RCC 7860 (cell line): Measurements from ENCODE around the gene NPHP1.
A peak's percentile ranks its signal among the peaks of the same experiment; 100 is the strongest.
"Not testable (repeated sequence)": the region's sequence is repeated elsewhere in the genome, so short reads cannot be mapped to it uniquely, and the experiment has no call there.

Source experiments
- DNase-seq: peaks from one replicate; pipeline ENCODE4 v3.0.0-alpha.2; 2015; ENCODE audit warnings: low spot score
- FAIRE-seq: peaks from 2 replicates; lab custom pipeline; 2012; peaks lifted over from hg19 to GRCh38; lab: Jason Lieb, UNC

Gene NPHP1

GRCh38 chr2:110205660-110206455 lies 1.0 kb upstream of the NPHP1 start:
- FAIRE-seq (no peak), DNase-seq (no peak)

GRCh38 chr2:110198016-110198415 lies 6.8 kb downstream of the NPHP1 start:
- DNase-seq (no peak), FAIRE-seq (no peak)

DNA sequence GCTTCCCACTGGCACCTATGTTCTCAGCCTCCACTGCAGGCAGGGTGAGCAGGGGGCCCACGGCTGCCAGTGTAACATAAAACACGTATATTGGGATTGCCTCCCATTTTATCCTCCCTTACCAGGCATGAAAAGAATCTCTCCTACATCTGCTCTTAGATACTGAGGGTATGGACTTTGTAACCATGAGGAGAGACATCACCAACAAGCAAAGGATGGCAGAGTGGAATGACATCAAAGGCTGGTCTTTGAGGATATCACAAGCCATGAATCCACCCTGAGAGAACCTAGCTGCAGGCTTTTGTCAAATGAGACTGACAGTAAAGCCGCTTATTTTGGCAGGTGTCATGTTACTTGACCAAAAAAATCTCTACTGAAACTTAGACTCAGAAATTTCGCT lies 7.4 kb downstream of the NPHP1 start:
- FAIRE-seq (no peak), DNase-seq (no peak)

DNA sequence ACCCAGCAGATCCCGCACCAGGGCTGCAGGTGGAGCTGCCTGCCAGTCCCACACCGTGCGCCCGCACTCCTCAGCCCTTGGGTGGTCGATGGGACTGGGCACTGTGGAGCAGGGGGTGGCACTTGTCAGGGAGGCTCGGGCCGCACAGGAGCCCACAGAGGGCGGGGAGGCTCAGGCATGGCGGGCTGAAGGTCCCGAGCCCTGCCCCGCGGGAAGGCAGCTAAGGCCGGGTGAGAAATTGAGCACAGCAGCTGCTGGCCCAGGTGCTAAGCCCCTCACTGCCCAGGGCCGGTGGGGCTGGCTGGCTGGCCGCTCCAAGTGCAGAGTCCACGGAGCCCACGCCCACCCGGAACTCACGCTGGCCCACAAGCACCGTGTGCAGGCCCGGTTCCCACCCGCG lies 14.6 kb downstream of the NPHP1 start:
- not testable (repeated sequence) for FAIRE-seq, DNase-seq

GRCh38 chr2:110182449-110182848 lies 22.4 kb downstream of the NPHP1 start:
- DNase-seq (no peak), FAIRE-seq (no peak)

- DNase-seq: no peak
- no peak for FAIRE-seq
Measured at GRCh38 chr2:110180036-110180435, 24.8 kb downstream of the NPHP1 start.

DNA sequence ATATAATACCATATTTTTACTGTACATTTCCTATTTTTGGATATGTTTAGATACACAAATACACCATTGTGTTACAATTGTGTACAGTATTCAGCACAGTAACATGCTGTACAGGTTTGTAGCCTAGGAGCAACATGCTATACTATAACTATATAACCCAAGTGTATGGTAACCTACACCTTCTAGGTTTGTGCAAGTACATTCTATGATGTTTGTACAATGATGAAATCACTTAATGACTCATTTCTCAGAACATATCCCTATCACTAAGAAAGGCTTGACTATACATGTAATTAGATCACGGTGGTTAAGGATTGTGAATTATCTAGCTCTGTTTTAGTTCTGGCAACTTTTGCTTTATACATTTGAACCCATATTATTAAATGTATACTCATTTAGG lies 31.3 kb downstream of the NPHP1 start:
- peak; percentile 38 for FAIRE-seq
- DNase-seq: no peak

GRCh38 chr2:110172506-110172905 lies 32.3 kb downstream of the NPHP1 start:
- FAIRE-seq (no peak), DNase-seq (no peak)

- no peak for FAIRE-seq
- DNase-seq: no peak
Measured at GRCh38 chr2:110170102-110170501, 34.7 kb downstream of the NPHP1 start.

- DNase-seq: no peak
- no peak for FAIRE-seq
Measured at GRCh38 chr2:110167326-110168000, 37.4 kb downstream of the NPHP1 start.

DNA sequence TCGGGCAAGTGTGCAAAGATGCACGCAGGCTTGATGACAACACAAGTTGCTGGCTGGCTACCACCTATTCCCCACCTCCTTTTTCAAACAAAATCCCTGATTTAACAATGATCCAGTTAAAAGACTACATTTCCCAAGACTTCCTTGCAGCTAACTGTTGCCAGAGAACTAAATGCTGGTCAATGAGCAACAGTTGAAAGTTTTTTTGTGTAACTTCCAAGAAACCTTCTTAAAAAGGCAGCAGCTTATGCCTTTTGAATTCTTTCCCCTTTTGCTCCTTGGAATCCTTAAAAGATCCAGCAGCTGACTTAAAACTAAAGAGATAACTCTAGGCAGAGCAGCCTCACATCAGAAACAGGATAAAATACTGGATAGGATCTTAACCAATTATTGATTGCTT lies 38.5 kb downstream of the NPHP1 start:
- FAIRE-seq: no peak
- DNase-seq: no peak

DNA sequence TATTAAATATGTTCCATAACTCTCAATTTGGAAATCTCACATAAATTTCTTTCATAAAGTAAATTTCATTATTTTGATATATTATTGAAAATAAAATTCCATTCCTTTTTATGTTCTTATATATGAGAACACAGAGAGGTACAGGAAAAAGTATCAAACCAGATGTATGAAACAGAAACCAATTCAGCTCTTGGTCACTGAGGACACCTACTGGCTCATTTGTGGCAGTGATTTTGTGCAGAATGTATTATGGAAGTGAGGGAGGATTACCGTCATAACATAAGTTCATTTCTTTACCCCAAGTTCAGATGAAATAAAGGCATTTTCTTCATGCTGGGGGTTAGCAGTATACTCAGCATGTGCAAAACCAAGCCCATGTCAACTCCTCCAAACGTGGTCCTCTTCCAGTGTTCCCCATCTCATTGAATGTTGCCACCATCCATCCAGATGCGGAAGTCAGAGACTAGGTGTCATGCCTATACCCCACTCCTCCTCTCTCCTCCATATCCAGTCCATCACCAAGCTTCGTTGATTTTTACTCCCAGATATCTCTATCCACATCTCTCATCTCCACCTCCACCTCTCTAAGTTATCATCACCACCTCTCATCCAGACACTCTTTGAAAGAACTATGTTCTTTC lies 47.5 kb downstream of the NPHP1 start:
- DNase-seq: peak; percentile 54
- FAIRE-seq: peak; percentile 86

DNA sequence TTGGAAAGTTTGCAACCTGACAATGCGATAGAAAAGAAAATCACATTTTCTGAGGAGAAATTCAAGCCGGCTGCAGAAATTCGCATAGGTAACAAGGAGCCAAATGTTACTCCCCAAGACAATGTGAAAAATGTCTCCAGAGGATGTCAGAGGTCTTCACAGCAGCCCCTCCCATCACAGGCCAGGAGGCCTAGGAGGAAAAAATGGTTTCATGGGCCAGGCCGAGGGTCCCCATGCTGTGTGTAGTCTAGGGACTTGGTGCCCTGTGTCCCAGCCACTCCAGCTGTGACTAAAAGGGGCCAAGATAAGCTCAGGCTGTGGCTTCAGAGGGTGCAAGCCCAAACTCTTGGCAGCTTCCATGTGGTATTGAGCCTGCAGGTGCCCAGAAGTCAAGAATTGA lies 50.0 kb downstream of the NPHP1 start:
- FAIRE-seq: not testable (repeated sequence)

DNA sequence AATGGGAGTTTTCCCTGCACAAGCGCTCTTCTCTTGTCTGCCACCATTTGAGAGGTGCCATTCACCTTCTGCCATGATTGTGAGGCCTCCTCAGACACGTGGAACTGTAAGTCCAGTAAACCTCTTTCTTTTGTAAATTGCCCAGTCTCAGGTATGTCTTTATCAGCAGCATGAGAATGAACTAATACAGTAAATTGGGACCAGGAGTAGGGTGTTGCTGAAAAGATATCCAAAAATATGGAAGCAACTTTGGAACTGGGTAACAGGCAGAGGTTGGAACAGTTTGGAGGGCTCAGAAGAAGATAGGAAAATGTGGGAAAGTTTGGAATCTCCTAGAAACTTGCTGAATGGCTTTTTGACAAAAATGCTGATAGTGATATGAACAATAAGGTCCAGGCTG lies 50.6 kb downstream of the NPHP1 start:
- not testable (repeated sequence) for FAIRE-seq, DNase-seq

More for the DNA sequence above, 50.0 kb downstream of the NPHP1 start:
- not testable (repeated sequence) for DNase-seq

DNA sequence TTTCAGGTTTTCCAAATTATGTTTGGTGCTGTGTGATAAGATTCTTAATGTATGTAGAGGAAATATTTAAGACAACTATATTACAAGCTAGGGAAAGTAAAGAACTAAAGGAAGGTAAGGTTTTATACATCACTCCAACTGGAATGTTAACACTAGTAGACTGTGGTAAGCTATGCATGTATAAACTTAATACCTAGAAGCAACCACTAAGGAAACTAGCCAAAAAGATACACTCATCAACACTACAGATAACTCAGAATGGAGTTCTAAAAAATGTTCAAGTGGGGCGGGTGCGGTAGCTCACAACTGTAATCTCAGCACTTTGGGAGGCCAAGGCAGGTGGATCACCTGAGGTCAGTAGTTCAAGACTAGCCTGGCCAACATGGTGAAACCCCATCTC lies 51.4 kb downstream of the NPHP1 start:
- no peak for FAIRE-seq
- DNase-seq: no peak

DNA sequence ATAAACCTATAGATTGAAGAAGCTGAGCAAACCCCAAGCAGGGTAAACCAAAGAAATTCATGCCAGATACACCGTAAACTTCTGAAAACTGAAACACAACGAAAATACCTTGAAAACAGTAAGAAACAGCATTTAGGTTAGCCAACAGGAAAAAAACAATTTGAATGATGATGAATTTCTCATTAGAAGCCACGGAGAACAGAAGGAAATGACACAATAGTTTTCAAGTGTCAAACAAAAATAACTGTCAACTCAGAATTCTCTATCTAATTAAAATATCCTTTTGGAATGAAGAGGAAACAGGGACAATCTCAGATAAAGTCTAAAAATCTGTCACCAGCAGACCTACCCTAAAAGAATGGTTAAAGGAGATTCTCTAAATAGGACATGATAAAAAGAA lies 51.9 kb downstream of the NPHP1 start:
- no peak for FAIRE-seq
- no peak for DNase-seq

DNA sequence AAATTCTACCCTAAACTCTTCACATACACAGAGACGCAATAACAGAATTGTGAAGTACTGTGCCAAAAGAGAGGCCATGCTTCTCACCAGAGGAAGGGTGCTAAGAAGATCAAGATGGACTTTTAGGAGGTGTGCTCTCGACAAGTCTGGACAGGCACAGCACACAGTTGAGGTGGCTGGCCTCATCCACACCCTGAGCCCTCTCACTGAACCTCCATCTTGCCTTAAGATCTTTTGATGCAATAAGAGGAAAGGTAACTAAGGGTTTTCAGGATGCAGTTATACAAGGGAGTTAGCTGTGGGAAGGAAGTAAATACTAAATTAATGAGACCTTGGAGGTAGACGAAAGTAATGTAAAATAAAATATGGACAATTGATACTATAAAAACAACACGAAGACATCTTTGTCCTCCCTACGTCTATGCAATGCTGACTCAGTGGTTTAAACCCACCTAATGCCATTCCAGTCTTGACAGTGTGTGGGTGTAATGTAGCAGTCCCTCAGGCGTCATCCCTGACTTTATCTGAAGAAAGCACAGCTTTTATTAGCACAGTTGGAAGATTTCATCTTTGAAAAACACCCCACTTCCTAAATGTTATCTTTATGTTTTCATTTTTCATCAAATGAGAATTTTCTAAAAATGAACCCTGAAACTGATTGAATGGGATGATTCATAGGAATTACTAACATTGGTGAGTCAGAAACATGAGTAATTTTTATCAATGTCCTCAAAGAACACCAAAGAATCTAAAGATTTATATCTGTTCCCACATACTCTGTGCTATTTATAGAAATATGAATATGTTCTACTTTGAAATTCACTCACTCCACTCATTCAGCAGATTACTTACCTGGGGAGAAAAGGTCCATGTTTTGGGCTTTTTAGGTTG lies 55.2 kb downstream of the NPHP1 start:
- peak; percentile 34 for DNase-seq
- peak; percentile 85 for FAIRE-seq

DNA sequence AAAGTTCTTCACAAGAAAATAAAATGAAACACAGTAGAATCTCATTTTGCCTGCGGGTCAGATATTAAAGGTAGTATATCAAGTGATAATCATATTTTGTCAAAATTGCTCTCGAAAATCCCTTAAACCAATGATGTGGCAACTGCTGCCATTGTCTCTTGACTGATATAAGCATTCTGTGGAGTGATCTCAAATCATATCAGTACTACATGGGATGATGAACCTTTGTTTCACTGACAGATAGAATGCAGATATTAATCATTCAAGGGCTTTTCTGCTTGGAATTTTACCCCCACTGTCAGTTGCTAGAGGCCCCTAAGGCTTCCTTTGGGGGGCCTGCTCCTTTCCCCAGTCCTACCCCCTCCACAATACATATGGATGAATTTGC lies 57.9 kb downstream of the NPHP1 start:
- DNase-seq: no peak
- FAIRE-seq: no peak

DNA sequence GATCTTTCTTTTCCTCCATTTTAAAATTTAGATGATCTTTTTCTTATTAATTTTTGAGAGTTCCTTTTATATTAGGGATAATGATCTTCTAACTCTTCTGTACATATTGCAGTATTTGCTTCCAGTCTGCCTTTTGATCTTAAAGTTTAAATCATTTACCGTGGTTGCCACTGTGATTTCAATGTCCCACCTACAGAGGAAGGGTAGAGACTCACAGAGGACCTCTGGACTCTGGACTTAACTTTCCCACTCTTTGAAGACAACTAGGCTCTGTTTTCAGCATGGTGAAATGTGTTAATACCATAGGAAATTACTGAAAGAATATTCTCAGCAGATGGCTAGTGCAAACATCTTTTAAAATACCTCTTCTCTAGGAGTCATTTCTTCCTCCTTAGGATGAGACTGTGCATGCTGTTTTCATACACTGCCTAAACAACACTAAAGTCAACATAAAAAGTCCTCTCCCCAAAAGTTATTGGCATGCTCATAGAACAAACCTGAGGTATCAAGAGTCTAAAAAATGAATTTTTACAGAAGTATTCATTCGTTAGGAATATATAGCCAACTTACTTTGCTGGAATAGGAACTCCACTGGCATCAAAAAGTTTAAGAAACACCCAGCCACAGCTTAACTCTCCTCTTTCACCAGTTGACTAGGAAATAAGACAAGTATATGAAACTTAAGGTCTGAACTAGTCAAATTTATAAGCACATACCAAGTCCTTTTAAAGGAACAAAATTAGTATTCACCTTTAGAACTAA lies 58.4 kb downstream of the NPHP1 start:
- DNase-seq (no peak), FAIRE-seq (no peak)

DNA sequence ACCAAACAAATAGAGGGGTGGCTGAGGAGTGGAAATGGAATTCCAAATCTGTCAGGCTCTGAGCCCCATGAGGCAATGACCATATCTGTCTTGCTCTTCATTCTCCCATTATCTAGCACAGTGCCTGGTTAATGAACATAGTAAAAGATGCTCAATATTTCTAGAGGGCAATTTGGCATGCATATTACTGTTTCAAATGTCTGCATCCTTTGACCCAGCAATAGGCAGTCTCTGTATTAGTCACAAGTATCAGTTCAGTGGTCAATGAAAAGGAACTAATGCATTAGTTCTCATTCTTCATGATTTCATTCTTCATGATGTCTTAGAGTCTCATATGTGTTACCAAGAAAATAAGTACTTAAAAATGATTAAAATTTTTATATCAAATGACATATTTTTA lies 60.8 kb downstream of the NPHP1 start:
- no peak for DNase-seq
- no peak for FAIRE-seq
